ENCODE data around the gene CARM1.
"Not testable (repeated sequence)": the region's sequence is repeated elsewhere in the genome, so short reads cannot be mapped to it uniquely, and the experiment has no call there.

CARM1 gene

DNA sequence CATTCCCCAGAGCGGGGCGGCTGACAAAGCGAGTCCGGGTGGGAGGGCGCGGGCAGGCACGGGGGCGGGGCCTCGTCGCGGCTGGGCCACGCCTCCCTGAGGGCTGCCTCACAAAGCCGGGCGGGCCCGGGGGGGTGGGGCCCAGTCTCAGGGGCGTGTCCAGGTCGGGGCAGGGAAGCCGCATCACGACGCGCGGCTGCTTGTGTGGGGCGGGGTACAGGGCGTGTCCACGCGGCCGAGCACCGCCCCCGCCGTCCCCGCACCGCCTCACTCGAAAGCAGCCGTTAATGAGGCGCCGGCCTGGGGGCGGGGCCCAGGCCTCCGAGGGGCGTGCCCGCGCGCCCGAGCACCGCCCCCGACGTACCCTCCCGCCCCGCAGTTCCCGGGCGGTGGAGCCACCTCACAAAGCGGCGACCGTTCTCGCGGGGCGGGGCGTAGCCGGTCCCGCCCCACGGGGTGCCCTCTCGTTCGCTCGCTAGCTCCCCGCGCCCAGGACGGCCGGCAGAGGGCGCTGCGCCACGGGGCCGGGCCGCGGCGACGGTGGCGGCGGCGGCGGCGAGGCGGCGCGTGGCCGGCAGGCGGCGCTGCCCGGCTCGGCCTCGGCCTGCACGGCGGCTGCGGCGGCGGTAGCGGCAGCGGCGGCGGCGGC lies at the start of gene CARM1:
CARM1 (plus strand) TSS at position 599 of the 649 bp plus-strand sequence. CDS start 150 bp downstream, outside the sequence.
- DNase-seq (ENCODE audit: low read depth), result peak; percentile 95

DNA sequence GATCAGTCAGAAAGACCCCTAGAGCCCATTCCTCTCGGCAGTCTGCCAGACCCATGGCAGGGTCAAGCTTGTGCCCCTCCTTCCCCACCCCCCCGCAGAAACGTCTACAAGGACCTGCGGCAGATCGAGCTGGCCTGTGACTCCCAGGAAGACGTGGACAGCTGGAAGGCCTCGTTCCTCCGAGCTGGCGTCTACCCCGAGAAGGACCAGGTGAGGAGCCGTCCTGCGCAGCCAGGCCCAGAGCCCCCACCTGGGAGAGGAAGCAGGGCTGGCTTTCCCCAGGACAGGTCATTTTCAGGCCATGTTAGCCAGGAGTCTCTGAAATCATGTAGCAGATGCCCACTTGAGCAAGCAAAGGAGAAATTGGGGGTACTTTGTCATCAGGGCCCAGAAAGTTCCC lies 47.7 kb upstream of the CARM1 start:
- no peak for DNase-seq (ENCODE audit: low read depth)

DNA sequence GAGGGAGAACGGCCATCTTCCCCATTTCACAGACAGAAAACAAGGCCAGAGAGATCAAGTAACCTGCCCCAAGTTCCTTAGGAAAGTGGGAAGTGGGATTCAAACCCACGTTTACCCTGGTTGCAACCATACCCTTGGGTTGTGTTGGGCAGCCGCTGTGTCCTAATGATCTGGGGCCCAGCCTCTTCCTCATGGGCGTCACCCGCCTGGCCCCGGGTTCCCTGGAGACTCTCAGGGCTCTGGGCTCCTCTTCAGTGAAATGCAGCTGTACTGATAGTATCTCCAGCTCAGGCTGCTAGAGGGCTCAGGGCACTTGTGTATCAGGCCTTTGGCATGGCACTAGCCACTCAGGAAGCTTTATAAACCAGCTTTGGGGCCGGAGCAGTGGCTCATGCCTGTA lies 45.1 kb upstream of the CARM1 start:
- no peak for DNase-seq (ENCODE audit: low read depth)

DNA sequence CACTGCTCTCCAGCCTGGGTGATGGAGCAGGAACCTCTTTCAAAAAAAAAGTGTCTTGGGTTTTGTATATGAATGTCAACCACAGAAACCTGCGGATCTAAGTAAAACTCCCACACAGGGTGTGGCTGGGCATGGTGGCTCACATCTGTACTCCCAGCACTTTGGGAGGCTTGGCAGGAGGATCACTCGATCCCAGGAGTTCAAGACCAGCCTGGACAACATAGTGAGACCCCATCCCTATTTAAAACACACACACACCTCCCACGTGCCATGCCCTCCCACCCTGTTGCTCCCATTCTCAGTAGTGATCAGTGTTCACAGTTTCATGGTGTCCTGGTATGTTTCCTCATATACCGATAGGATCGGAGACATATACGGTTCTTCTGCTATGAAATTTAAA lies 44.5 kb upstream of the CARM1 start:
- DNase-seq (ENCODE audit: low read depth), result no peak

DNA sequence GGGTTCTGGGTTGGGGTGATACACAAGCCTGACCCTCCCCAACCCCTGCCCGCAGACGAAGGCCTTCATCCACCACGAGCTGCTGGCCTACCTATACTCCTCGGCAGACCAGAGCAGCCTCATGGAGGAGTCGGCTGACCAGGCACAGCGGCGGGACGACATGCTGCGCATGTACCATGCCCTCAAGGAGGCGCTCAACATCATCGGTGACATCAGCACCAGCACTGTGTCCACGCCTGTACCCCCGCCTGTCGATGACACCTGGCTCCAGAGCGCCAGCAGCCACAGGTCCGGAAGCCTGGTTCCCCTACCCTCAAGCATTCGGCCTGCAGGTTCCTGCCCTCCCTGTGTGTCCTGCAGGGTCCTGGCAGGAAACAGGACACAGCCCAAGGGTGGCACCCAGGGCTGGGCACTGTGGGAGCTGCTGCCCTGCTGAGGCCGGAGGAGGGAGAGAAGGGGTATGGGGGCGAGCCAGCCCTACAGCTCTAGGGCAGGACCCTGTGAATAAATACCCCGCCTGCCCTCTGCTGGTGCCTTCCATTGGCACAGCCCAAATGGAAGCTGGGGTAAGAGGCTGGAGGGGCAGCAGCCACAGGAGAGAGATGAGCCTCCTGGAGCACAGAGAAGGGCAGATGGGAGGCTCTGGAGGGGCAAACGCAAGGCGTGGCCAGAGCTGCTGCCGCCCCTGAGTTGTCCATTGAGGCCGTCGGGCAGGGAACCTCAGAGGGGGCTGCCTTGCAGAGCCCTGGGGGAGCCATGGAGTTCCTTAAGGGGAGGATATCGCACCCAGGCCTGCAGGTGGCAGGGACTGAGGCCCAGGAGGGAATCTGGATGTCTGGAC lies 42.2 kb upstream of the CARM1 start:
- no peak for DNase-seq (ENCODE audit: low read depth)

DNA sequence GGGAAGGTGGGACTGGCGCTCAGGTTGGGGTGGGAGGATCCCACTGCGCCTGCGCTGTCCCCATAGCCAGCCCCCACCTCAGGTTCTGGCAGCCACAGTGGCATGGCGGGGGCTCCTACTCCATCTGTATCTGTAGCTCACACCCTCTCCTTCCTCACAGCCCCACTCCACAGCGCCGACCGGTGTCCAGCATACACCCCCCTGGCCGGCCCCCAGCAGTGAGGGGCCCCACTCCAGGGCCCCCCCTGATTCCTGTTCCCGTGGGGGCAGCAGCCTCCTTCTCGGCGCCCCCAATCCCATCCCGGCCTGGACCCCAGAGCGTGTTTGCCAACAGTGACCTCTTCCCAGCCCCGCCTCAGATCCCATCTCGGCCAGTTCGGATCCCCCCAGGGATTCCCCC lies 41.4 kb upstream of the CARM1 start:
- DNase-seq (ENCODE audit: low read depth), result no peak

DNA sequence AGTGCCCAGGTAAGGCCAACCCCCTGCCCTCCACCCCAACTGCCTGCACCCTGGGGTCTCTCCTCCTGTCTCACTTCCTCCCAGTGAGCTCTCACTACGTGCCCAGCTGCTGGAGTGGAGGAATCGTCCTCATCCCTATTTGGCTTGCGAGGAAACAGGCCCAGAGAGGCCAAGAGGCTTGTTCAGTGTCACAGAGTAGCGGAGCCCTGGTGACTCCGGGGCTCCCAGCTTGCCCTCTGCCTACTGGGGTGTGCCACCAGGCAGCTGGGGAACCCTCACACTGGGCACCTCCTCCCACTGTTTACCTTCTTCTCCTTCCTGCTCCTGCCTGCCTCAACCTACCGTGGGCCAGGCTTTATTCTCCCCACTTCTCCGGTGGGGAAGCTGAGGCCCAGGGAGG lies 41.0 kb upstream of the CARM1 start:
- DNase-seq (ENCODE audit: low read depth), result no peak

DNA sequence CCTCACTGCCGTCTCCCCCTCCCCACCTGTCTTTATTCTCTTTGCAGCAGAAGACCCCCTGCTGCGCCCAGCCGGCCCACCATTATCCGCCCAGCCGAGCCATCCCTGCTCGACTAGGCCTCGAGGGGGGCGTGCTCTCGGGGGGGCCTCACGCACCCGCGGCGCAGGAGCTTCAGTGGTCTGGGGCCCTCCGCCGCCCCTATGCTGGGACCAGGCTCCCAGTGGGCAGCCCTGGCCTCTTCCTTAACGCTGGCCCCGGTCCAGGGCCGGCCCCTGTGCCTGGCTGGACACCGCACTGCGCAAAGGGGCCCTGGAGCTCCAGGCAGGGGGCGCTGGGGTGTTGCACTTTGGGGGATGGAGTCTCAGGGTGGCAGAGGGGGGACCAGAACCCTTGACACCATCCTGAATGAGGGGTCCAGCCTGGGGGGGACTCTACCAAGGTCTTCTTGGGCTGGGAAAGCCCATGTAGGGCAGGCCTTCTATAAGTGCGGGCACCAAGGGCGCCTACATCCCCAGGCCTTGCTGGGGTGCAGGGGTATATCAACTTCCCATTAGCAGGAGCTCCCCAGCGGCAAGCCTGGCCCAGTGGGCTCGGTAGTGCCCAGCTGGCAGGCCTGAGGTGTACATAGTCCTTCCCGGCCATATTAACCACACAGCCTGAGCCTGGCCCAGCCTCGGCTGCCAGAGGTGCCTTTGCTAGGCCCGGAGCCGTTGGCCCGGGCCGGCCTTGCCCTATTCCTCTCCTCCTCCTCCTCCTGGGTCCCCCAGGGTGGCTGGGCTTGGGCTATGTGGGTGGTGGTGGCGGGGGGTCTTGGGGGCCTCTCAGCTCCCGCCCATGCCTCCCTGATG lies 40.2 kb upstream of the CARM1 start:
- no peak for DNase-seq (ENCODE audit: low read depth)

DNA sequence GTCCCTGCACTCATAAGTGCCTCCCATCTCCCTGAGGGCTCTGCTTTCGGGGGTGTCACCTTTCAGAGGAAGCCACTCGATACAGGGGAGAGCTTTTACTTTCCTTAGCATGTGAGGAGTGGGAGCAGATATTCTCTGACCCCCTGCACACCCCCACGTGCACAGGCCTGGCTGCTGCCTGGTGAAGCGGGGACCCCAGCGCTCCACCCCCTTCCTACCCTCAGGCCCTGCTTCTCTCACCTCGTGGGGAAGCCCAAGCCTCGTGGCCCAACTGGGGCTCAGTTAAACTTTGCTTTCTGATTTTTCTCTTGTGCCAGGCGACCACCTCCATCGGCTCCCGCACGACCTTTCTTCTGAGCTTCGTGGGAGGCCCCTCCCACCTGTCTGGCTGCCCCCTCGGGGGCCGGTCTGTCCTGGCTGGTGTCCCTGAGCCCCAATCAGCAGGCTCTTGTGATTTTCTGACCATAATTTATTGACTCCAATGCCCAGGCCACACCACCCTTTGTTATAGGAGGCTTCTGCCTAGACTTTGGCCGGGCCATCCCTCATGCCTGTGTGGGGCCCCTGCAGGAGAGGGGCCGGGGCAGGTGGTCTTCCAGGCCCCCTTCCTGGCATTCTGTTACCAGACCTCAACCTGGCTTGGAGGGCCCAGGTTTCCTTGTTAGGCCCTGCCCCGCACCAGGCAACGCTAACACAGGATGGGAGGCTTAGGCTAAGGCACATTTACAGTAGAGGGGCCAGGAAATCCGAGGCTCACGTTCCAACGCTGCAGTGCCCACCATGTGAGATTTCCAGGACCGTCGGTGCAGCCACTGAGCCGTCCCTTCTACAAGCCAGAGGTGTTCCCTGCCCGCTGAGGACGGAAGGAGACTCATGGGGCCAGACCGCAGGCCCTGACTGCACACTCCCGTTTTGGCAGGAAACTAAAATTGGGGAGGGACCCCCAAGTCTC lies 39.1 kb upstream of the CARM1 start:
- no peak for DNase-seq (ENCODE audit: low read depth)

DNA sequence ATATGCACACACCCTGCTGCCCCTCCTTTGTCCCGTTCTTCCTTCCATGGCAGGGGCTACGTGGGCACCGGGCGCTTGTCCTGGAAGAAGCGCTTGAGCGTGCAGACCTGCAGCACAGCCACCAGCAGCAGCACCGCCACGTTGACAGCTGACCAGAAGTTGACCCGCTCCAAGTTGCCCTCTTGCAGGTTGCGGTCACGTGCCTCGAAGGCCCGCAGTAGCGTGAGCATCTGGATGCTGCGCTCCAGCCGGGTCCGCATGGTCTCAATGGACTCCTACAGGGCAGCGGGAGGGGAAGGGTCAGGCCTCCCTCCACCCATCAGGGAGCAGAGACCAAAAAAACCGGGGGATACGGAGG lies 38.4 kb upstream of the CARM1 start:
- DNase-seq (ENCODE audit: low read depth), result no peak

DNA sequence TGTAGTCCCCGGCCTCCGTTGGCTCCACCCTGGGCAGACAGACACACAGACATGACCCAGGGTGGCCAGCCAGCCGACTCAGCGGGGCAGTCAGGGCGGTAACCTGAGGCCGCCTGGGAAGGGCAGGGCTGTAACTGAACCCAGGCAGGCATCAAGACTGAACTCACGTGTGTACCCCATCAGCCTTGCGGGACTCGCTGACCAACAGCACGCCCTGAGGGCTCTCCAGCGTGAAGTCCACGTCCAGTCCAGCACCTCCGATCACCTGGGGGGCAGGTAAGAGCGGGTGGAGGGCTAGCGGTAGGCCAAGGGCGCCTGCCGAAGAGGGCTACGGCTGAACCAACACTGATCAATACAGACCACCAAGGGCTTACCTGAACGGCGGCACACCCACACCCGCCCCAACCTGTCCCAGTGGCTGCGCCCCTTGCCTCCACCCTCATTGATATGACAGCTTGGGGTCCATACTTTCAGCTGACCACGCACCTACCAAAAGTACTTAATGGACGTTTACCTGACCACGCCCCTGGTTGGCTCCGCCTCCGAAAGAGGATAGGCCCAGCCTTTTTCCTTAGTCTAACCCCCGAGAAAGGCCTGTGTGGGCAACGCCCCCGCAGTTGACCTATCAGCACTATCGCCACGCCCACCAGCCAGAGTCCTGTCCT lies 36.1 kb upstream of the CARM1 start:
- DNase-seq (ENCODE audit: low read depth), result no peak

DNA sequence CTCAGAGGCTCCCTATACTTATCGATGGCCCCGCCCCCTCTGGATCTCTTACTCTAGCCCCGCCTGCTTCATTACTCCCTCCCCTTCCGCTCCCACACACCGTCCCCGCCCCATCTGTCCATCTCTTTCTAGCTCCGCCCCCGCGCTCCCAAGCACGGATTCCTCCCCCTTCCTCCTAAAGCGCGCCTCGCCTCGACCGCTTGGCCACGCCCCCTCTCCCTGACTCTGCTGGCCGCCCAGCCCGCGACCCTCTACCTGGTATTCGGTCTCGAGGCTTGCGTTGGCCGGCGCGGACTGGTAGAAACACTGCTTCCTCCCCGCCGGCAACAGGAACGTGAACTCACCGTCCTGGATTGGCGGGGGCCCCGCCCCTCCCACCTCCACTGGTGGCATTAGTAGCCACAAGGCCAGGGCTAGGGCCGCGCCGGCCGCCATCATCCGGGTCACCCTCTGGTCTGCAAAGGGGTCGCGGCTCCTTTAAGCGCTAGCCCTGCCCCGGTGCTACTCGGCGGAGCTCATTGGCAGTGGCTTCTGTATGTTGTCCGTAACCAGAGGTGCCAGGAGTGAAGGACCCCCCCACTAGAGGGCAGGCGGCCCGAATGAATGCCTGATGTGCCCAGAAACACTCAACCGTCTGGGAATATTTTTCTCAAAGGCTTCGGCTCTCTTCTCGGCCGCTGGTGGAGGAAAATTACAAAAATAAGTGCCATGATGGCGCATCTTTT lies 35.4 kb upstream of the CARM1 start, which contains the start of gene TMED1:
TMED1 (minus strand) TSS at position 459 of the 725 bp plus-strand sequence; CDS start at position 438, 21 bp downstream.
- peak; percentile 99 for DNase-seq (ENCODE audit: low read depth)

DNA sequence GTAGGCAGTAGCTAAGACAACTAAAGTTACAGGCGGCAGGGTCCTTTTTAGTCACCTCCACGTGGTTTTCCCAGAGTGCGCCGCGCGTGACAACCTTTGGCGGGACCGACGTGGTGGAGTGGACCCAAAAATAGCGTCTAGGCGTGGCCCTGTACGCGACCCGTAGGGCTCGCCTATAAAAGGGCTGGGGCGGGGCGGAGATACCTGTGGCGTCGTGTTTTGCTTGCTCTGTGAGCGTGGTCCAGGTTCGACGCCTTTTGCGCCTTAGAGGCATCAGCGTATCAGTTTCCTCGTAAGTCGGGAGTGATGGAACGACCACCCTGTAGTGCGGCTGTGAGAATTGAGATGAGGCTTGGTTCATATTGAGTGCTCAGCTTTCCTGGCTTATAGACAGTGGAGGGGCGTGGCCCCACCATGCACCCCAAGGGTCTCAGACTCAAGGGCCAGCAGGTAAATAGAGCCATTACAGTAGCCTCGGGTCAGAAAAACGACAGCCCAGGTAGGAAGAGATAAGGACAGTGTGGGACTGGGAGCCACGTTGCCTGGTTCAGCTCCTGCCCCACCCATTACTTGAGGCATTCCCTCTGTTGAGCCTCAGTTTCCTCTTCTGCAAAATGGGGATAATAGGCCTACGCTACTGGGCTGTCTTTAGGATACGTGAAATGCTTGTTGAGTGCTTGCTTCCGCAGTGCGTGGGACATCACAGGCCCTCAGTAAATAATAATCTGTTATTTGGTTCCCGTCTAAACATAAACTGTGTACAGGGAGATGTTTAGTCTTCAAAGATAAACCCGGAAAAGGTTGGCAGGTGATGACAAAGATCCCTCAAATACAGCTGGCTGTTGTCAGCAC lies 34.6 kb upstream of the CARM1 start:
- DNase-seq (ENCODE audit: low read depth), result no peak

DNA sequence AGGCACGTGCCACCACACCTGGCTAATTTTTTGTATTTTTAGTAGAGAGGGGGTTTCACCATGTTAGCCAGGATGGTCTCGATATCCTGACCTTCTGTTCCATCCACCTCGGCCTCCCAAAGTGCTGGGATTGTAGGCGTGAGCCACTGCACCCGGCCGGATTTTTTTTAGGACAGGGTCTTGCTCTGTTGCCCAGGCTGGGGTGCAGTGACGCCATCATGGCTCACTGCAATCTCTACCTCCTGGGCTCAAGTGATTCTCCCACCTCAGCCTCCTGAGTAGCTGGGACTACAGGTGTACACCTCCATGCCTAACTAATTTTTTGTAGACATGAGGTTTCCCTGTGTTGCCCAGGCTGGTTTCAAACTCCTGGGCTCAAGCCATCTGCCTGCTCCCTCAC lies 33.7 kb upstream of the CARM1 start:
- DNase-seq (ENCODE audit: low read depth), result not testable (repeated sequence)

DNA sequence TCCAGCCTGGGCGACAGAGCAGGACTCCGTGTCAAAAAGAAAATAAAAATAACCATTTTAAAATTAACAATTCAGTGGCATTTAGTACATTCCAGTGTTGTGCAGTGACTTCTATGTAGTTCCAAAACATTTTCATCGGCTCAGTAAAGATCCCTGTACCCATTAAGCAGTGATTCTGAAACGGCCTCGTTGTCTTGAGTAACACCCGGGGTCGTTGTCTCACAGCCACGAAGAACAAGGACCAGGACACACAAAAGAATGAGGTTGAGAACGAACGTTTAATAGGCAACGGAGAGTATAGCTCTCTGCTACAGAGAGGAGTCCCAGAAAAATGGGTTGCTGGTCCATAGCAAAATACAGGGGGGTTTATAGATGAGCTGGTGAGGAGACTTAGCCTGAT lies 33.0 kb upstream of the CARM1 start:
- DNase-seq (ENCODE audit: low read depth), result no peak

DNA sequence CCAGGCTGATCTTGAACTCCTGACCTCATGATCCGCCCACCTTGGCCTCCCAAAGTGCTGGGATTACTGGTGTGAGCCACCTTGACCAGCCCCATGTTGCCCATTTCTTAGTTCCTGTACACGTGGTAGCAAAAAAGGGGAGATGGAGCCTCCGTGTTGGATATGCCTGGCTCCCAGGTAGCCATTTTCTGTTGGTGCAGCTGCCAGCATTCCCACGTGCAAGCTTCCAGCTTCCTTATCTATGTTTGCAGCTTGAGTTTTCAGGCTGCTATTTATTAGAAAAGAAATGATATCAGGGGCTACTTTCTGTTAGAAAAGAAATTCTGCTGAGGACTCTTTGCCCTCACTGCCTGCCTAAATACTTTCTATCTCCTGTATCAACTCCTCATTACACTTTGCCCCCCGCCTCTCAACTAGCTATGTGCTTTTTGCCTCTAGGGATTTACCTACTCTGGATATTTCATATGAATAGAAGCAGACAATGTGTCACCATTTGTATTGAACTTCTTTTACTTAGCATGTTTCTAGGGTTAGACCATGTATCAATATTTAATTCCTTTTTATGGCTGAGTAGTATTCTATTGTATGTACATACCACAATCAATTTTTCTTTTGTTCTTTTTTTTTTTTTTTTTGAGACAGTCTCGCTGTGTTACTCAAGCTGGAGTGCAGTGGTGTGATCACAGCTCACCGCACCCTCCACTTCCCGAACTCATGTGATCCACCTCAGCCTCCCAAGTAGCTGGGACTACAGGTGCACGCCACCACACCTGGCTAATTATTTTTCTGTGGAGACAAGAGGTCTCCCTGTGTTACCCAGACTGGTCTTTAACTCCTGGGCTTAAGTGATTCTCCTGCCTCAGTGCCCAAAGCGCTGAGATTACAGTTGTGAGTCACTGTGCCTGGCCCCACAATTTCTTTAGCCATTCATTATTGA lies 32.0 kb upstream of the CARM1 start:
- DNase-seq (ENCODE audit: low read depth), result no peak

DNA sequence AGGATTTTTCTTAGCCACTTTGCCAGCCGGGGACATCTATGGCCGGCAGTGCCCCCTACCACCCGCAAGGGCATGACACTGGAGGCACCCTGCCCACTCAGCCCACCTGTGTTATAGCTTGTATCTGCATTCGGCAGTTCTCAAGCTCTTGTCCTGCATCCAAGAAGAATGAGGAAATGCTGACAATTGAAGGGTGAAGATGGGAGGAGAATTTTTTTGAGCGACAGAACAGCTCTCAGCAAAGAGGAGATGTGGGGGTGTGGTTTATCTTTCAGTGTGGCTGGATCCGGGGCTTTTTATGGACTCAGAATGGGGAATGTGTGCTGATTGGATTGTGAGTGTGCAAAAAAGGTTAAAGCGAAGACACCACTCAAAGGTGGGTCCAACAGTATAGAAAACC lies 28.6 kb upstream of the CARM1 start:
- DNase-seq (ENCODE audit: low read depth), result no peak

Measured in stromal cell of bone marrow (primary cell).